Left ventricle myocardium inferior (tissue), 1 donor: ENCODE results near the gene ANKLE1. TPM values are rescaled to one million over a fixed set of nuclear protein-coding genes. Genes with fewer than 3 reads are reported as not detected.

Experiments
- DNase-seq: peaks from one replicate; pipeline ENCODE4 v3.0.0-alpha.2; 2020
- H3K27ac ChIP-seq: fragments of 200-600 bp; replicated peaks from 2 replicates; pipeline ENCODE4 v1.8.0; 2021
- H3K27me3 ChIP-seq: fragments of 200-600 bp; 2 replicates; pipeline ENCODE4 v1.8.0; 2021; ENCODE audit warnings: low read depth
- H3K36me3 ChIP-seq: fragments of 200-600 bp; 2 replicates; pipeline ENCODE4 v1.8.0; 2021
- H3K4me1 ChIP-seq: fragments of 200-600 bp; 2 replicates; pipeline ENCODE4 v1.8.0; 2021
- H3K4me3 ChIP-seq: fragments of 200-600 bp; 2 replicates; pipeline ENCODE4 v1.8.0; 2021; ENCODE audit warnings: mild to moderate bottlenecking, moderate library complexity
- H3K9me3 ChIP-seq: fragments of 200-600 bp; replicated peaks from 2 replicates; pipeline ENCODE4 v1.8.0; 2021
- CTCF ChIP-seq: fragments of 200-600 bp; IDR thresholded peaks from 2 replicates; pipeline ENCODE4 v1.8.0; 2021; ENCODE audit warnings: antibody characterized with exemption, mild to moderate bottlenecking, borderline replicate concordance
- intact Hi-C: fragments of 100-400 bp; cut with micrococcal nuclease; formaldehyde crosslinking; loops from one replicate; pipeline ENCODE4 v1.11.0; 2022
- total RNA-seq: library from RNA; stranded (reverse); fragmentation: NEBNext Ultra II Directional; extraction: Animal tissue kit (Norgen Biotek cat#: 25700); gene quantifications from one replicate; pipeline ENCODE4 v1.2.1, GENCODE V29; 2021
- donor health status: DM: no; HTN: yes; CAD: no; lungs with severe emphysema.

Gene ANKLE1
- total RNA-seq, 1 donor from 2014 or later = 0.11 TPM

- no peaks in the 10 kb centered on the region for H3K9me3 ChIP-seq
- peak within 1 kb of the TSS; percentile 91 for H3K4me3 ChIP-seq
- peaks cover 53% of the 10 kb centered on the region for H3K4me1 ChIP-seq
- peak within 1 kb of the TSS; percentile 93 for H3K27ac ChIP-seq
- H3K36me3 ChIP-seq = peaks cover 5% of the 10 kb centered on the region
- no peak for DNase-seq
- no peaks in the 10 kb centered on the region for H3K27me3 ChIP-seq
- no peak for TF ChIP-seq CTCF
- intact Hi-C loops = no loop called here
These were observed 36.1 kb upstream of the ANKLE1 start, which contains the start of gene NR2F6 for GRCh38 chr19:17245535-17245984. Gene NR2F6 (minus strand): TSS chr19:17245919. CDS start chr19:17245220, 699 bp downstream.

- H3K36me3 ChIP-seq = no peaks in the 10 kb centered on the region
- peak overlapping the region; percentile 93 for H3K27ac ChIP-seq
- no peak for TF ChIP-seq CTCF
- peak; percentile 49 for DNase-seq
- intact Hi-C loops = no loop called here
- no peaks in the 10 kb centered on the region for H3K27me3 ChIP-seq
- no peaks in the 10 kb centered on the region for H3K9me3 ChIP-seq
- H3K4me1 ChIP-seq = peaks cover 44% of the 10 kb centered on the region
- H3K4me3 ChIP-seq = peak overlapping the region; percentile 91
These were observed 34.8 kb upstream of the ANKLE1 start for GRCh38 chr19:17246681-17247425.

GRCh38 chr19:17248011-17248776 is 33.5 kb upstream of the ANKLE1 start:
- Histone ChIP-seq H3K27ac (no peak overlapping the region), H3K4me1 (peaks cover 31% of the 10 kb centered on the region), H3K4me3 (no peak overlapping the region), H3K9me3 (no peaks in the 10 kb centered on the region), H3K36me3 (peaks cover 6% of the 10 kb centered on the region), H3K27me3 (no peaks in the 10 kb centered on the region)
- TF ChIP-seq CTCF = no peak
- DNase-seq = no peak
- intact Hi-C loops = no loop called here

GRCh38 chr19:17249887-17250548 is 31.7 kb upstream of the ANKLE1 start:
- H3K27me3 ChIP-seq = no peaks in the 10 kb centered on the region
- intact Hi-C loops = no loop called here
- TF ChIP-seq CTCF = no peak

GRCh38 chr19:17254636-17255035 is 27.1 kb upstream of the ANKLE1 start:
- DNase-seq = no peak
- H3K27ac ChIP-seq = no peak overlapping the region
- H3K27me3 ChIP-seq = no peaks in the 10 kb centered on the region
- no peak for TF ChIP-seq CTCF
- intact Hi-C loops = no loop called here
- peaks cover 18% of the 10 kb centered on the region for H3K36me3 ChIP-seq
- no peak overlapping the region for H3K4me3 ChIP-seq
- H3K9me3 ChIP-seq = peaks cover 8% of the 10 kb centered on the region
- H3K4me1 ChIP-seq = no peaks in the 10 kb centered on the region

More at GRCh38 chr19:17249887-17250548, 31.7 kb upstream of the ANKLE1 start:
- H3K4me3 ChIP-seq = no peak overlapping the region
- H3K27ac ChIP-seq = no peak overlapping the region
- DNase-seq = no peak
- no peaks in the 10 kb centered on the region for H3K9me3 ChIP-seq
- peaks cover 6% of the 10 kb centered on the region for H3K36me3 ChIP-seq
- H3K4me1 ChIP-seq = peaks cover 13% of the 10 kb centered on the region
